WTC11 (cell line): Measurements from ENCODE around the gene ANAPC10. TPM values are rescaled to one million over a fixed set of nuclear protein-coding genes. Genes with fewer than 3 reads are reported as not detected.

Experiments
- ATAC-seq: fragments of 200-7000 bp; cut with Tn5 transposase; 2 replicates; pipeline ENCODE4 v1.10.0; 2021; ENCODE audit warnings: mild to moderate bottlenecking, moderate library complexity
- CTCF ChIA-PET: fragments of 300-600 bp; sonication (Branson Sonifier 250); formaldehyde crosslinking; loops from one replicate; lab custom pipeline; 2021; ENCODE audit warnings: antibody characterized with exemption; lab: Charles Lee
- POLR2A ChIA-PET: fragments of 350-600 bp; sonication (Branson Sonifier 250); formaldehyde crosslinking; loops from one replicate; lab custom pipeline; 2021; ENCODE audit warnings: antibody characterized with exemption; lab: Charles Lee
- DNase-seq: peaks from one replicate; pipeline ENCODE4 v3.0.0; 2021; ENCODE audit warnings: low spot score
- H3K27ac Mint-ChIP-seq: 2 replicates; pipeline ENCODE4 v1.8.0; 2021; ENCODE audit warnings: mixed read lengths
- H3K27me3 Mint-ChIP-seq: 2 replicates; pipeline ENCODE4 v1.8.0; 2021; ENCODE audit warnings: low read depth, mild to moderate bottlenecking, moderate library complexity, mixed read lengths
- H3K36me3 Mint-ChIP-seq: 2 replicates; pipeline ENCODE4 v1.8.0; 2021; ENCODE audit warnings: mixed read lengths
- H3K4me1 Mint-ChIP-seq: 2 replicates; pipeline ENCODE4 v1.8.0; 2022; ENCODE audit warnings: mixed read lengths
- H3K4me3 Mint-ChIP-seq: 2 replicates; pipeline ENCODE4 v1.8.0; 2021; ENCODE audit warnings: mild to moderate bottlenecking, moderate library complexity, mixed read lengths
- H3K9me3 Mint-ChIP-seq: 2 replicates; pipeline ENCODE4 v1.8.0; 2021; ENCODE audit warnings: mixed read lengths
- ATF6 ChIP-seq: sonication (generic); formaldehyde crosslinking; IDR thresholded peaks from 2 replicates; pipeline ENCODE4 v1.8.1; 2023; ENCODE audit warnings: mild to moderate bottlenecking, missing genetic modification reagents
- FOXP1 ChIP-seq: sonication (generic); formaldehyde crosslinking; IDR thresholded peaks from 2 replicates; pipeline ENCODE4 v1.8.0; 2022; ENCODE audit warnings: missing genetic modification reagents, mild to moderate bottlenecking, moderate library complexity, borderline replicate concordance
- JUN ChIP-seq: sonication (generic); formaldehyde crosslinking; IDR thresholded peaks from 2 replicates; pipeline ENCODE4 v1.8.0; 2023; ENCODE audit warnings: mild to moderate bottlenecking, missing genetic modification reagents
- MYBL2 ChIP-seq: sonication (generic); formaldehyde crosslinking; IDR thresholded peaks from 2 replicates; pipeline ENCODE4 v1.8.1; 2023; ENCODE audit warnings: mild to moderate bottlenecking, moderate library complexity, missing genetic modification reagents
- SP1 ChIP-seq: sonication (generic); formaldehyde crosslinking; conservative IDR thresholded peaks from 2 replicates; pipeline ENCODE4 v1.8.1; 2022; ENCODE audit warnings: missing genetic modification reagents
- TCF7 ChIP-seq: sonication (generic); formaldehyde crosslinking; IDR thresholded peaks from 2 replicates; pipeline ENCODE4 v1.8.0; 2022; ENCODE audit warnings: mild to moderate bottlenecking, low read depth, missing genetic modification reagents, moderate library complexity
- TP53 ChIP-seq: sonication (generic); formaldehyde crosslinking; IDR thresholded peaks from 2 replicates; pipeline ENCODE4 v1.8.1; 2023; ENCODE audit warnings: mild to moderate bottlenecking, missing genetic modification reagents
- ZMAT4 ChIP-seq: fragments of 250-450 bp; sonication (Bioruptor Pico); IDR thresholded peaks from 2 replicates; pipeline ENCODE4 v1.9.0; 2021; ENCODE audit warnings: mild to moderate bottlenecking
- ZNF219 ChIP-seq: sonication (generic); formaldehyde crosslinking; IDR thresholded peaks from 2 replicates; pipeline ENCODE4 v1.8.0; 2023; ENCODE audit warnings: missing genetic modification reagents, mild to moderate bottlenecking, borderline replicate concordance
- ZNF396 ChIP-seq: fragments of 250-450 bp; sonication (Bioruptor Pico); IDR thresholded peaks from 2 replicates; pipeline ENCODE4 v1.8.0; 2021; ENCODE audit warnings: mild to moderate bottlenecking, moderate library complexity, borderline replicate concordance
- ZNF423 ChIP-seq: fragments of 250-450 bp; sonication (Bioruptor Pico); IDR thresholded peaks from 2 replicates; pipeline ENCODE4 v2.1.2; 2022; ENCODE audit warnings: mild to moderate bottlenecking, moderate library complexity
- ZNF671 ChIP-seq: fragments of 250-450 bp; sonication (Bioruptor Pico); IDR thresholded peaks from 2 replicates; pipeline ENCODE4 v1.8.0; 2021; ENCODE audit warnings: mild to moderate bottlenecking
- ZSCAN18 ChIP-seq: fragments of 250-450 bp; sonication (Bioruptor Pico); IDR thresholded peaks from 2 replicates; pipeline ENCODE4 v2.1.2; 2022; ENCODE audit warnings: mild to moderate bottlenecking, moderate library complexity
- total RNA-seq: library from RNA; stranded (reverse); gene quantifications from 3 replicates; pipeline ENCODE4 v1.2.3, GENCODE V29; 2021
- TF ChIP-seq, protein P1 (sequence below): sonication (generic); formaldehyde crosslinking; IDR thresholded peaks from 2 replicates; pipeline ENCODE4 v1.8.1; 2022; ENCODE audit warnings: mild to moderate bottlenecking, missing genetic modification reagents, moderate library complexity, borderline replicate concordance
- TF ChIP-seq, protein P2 (sequence below): sonication (generic); formaldehyde crosslinking; IDR thresholded peaks from 2 replicates; pipeline ENCODE4 v1.8.0; 2023; ENCODE audit warnings: mild to moderate bottlenecking, missing genetic modification reagents
- TF ChIP-seq, protein P3 (sequence below): sonication (generic); formaldehyde crosslinking; IDR thresholded peaks from 2 replicates; pipeline ENCODE4 v1.8.0; 2023; ENCODE audit warnings: missing genetic modification reagents, mild to moderate bottlenecking, borderline replicate concordance

Gene ANAPC10
- total RNA-seq, 1 experiment from 2014 or later, result 18.2 TPM

DNA sequence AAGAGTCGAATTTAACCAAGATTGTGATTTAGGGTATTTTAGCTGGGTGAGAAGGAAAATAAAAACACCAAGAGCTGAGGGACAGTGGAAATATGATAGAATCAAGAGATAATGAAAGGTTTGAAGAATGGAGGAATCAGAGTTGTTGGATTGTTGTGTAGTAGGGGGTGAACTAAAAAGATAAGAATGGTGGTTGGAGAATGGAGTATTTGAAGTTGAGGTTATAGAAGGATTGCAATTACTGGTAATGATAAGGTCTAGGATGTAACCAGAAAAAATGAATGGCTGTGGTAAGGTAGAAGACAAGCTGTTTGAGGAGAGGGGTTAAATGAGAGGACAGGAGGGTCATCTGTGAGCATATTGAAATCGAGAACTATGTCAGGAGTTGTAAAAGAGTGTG, 4.6 kb upstream of the ANAPC10 start:
- DNase-seq, result no peak
- POLR2A ChIA-PET, result no interaction called here
- no peak overlapping the region for H3K27ac Mint-ChIP-seq
- TF ChIP-seq, protein P1, sequence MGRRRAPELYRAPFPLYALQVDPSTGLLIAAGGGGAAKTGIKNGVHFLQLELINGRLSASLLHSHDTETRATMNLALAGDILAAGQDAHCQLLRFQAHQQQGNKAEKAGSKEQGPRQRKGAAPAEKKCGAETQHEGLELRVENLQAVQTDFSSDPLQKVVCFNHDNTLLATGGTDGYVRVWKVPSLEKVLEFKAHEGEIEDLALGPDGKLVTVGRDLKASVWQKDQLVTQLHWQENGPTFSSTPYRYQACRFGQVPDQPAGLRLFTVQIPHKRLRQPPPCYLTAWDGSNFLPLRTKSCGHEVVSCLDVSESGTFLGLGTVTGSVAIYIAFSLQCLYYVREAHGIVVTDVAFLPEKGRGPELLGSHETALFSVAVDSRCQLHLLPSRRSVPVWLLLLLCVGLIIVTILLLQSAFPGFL (CRISPR knock-in tag), result no peak
- TF ChIP-seq, protein P2, sequence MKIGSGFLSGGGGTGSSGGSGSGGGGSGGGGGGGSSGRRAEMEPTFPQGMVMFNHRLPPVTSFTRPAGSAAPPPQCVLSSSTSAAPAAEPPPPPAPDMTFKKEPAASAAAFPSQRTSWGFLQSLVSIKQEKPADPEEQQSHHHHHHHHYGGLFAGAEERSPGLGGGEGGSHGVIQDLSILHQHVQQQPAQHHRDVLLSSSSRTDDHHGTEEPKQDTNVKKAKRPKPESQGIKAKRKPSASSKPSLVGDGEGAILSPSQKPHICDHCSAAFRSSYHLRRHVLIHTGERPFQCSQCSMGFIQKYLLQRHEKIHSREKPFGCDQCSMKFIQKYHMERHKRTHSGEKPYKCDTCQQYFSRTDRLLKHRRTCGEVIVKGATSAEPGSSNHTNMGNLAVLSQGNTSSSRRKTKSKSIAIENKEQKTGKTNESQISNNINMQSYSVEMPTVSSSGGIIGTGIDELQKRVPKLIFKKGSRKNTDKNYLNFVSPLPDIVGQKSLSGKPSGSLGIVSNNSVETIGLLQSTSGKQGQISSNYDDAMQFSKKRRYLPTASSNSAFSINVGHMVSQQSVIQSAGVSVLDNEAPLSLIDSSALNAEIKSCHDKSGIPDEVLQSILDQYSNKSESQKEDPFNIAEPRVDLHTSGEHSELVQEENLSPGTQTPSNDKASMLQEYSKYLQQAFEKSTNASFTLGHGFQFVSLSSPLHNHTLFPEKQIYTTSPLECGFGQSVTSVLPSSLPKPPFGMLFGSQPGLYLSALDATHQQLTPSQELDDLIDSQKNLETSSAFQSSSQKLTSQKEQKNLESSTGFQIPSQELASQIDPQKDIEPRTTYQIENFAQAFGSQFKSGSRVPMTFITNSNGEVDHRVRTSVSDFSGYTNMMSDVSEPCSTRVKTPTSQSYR (CRISPR knock-in tag), result no peak
- no peak for TF ChIP-seq ATF6 (CRISPR knock-in tag)
- TF ChIP-seq, protein P3, sequence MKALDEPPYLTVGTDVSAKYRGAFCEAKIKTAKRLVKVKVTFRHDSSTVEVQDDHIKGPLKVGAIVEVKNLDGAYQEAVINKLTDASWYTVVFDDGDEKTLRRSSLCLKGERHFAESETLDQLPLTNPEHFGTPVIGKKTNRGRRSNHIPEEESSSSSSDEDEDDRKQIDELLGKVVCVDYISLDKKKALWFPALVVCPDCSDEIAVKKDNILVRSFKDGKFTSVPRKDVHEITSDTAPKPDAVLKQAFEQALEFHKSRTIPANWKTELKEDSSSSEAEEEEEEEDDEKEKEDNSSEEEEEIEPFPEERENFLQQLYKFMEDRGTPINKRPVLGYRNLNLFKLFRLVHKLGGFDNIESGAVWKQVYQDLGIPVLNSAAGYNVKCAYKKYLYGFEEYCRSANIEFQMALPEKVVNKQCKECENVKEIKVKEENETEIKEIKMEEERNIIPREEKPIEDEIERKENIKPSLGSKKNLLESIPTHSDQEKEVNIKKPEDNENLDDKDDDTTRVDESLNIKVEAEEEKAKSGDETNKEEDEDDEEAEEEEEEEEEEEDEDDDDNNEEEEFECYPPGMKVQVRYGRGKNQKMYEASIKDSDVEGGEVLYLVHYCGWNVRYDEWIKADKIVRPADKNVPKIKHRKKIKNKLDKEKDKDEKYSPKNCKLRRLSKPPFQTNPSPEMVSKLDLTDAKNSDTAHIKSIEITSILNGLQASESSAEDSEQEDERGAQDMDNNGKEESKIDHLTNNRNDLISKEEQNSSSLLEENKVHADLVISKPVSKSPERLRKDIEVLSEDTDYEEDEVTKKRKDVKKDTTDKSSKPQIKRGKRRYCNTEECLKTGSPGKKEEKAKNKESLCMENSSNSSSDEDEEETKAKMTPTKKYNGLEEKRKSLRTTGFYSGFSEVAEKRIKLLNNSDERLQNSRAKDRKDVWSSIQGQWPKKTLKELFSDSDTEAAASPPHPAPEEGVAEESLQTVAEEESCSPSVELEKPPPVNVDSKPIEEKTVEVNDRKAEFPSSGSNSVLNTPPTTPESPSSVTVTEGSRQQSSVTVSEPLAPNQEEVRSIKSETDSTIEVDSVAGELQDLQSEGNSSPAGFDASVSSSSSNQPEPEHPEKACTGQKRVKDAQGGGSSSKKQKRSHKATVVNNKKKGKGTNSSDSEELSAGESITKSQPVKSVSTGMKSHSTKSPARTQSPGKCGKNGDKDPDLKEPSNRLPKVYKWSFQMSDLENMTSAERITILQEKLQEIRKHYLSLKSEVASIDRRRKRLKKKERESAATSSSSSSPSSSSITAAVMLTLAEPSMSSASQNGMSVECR (CRISPR knock-in tag), result no peak
- no peak for TF ChIP-seq MYBL2 (CRISPR knock-in tag)
- TF ChIP-seq ZNF396 (CRISPR knock-in tag), result no peak
- no peak for TF ChIP-seq ZMAT4
- no peak for TF ChIP-seq ZSCAN18 (CRISPR knock-in tag)
- TF ChIP-seq, all 79 proteins: peak for 0
- no peaks in the 10 kb centered on the region for H3K9me3 Mint-ChIP-seq
- H3K27me3 Mint-ChIP-seq, result no peaks in the 10 kb centered on the region
- ATAC-seq, result no peak
- peaks cover 21% of the 10 kb centered on the region for H3K36me3 Mint-ChIP-seq
- H3K4me1 Mint-ChIP-seq, result peaks cover 8% of the 10 kb centered on the region
- CTCF ChIA-PET, result no interaction called here
- no peak overlapping the region for H3K4me3 Mint-ChIP-seq

- no peak for ATAC-seq
- Mint-ChIP-seq H3K4me3 (no peak overlapping the region), H3K4me1 (peaks cover 15% of the 10 kb centered on the region), H3K9me3 (no peaks in the 10 kb centered on the region), H3K27ac (no peak overlapping the region), H3K36me3 (peaks cover 10% of the 10 kb centered on the region; the same call in 1 of the 2 replicates), H3K27me3 (no peaks in the 10 kb centered on the region)
- no peak for TF ChIP-seq FOXP1 (CRISPR knock-in tag)
- TF ChIP-seq JUN (CRISPR knock-in tag), result no peak
- TF ChIP-seq ZNF219 (CRISPR knock-in tag), result no peak
- TF ChIP-seq SP1 (CRISPR knock-in tag), result no peak
- TF ChIP-seq TP53 (CRISPR knock-in tag), result no peak
- no peak for TF ChIP-seq ZNF423
- TF ChIP-seq ZNF671 (CRISPR knock-in tag), result no peak
- TF ChIP-seq TCF7 (CRISPR knock-in tag), result no peak
- CTCF ChIA-PET, result no interaction called here
- POLR2A ChIA-PET, result interaction anchor here (0.8 kb wide), 1 partner anchor 632 kb away, joined by 3 read pairs; no protein-coding TSS in a partner anchor
- DNase-seq, result no peak
These were observed 3.1 kb upstream of the ANAPC10 start for GRCh38 chr4:145101091-145101490.
